HL-60/S4 (cell line): ENCODE data around the gene BPIFB2.
"Not testable (repeated sequence)": the region's sequence is repeated elsewhere in the genome, so short reads cannot be mapped to it uniquely, and the experiment has no call there.

Experiments used
- in situ Hi-C: fragments of 300-500 bp; cut with MboI; formaldehyde crosslinking; loops from 2 replicates; pipeline ENCODE4 v1.14.3; 2022; ENCODE audit warnings: low sequenced_read_pairs

Gene BPIFB2

GRCh38 chr20:33030569-33030968, 23.1 kb downstream of the BPIFB2 start:
- in situ Hi-C loops, result no loop called here

DNA sequence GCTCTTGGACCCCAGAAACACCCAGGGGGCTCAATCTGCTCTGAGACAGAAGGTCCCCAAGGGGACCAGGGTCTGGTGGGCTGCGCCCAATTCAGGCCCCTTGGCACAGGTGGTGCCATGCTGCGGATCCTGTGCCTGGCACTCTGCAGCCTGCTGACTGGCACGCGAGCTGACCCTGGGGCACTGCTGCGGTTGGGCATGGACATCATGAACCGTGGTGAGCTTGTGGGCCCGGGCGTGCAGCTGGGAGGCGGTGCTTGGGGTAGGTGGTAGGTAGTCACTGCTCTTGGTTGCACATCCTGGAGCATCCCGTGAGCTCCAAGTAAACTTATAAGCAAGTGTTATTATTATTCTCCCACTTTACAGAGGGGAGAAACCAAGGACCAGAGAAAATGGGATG, 24.0 kb downstream of the BPIFB2 start, which contains the start of gene BPIFB6:
TSS of gene BPIFB6 (plus strand) at position 118 of the 400 bp plus-strand sequence. CDS start at position 118, 0 bp downstream.
- in situ Hi-C loops, result no loop called here

DNA sequence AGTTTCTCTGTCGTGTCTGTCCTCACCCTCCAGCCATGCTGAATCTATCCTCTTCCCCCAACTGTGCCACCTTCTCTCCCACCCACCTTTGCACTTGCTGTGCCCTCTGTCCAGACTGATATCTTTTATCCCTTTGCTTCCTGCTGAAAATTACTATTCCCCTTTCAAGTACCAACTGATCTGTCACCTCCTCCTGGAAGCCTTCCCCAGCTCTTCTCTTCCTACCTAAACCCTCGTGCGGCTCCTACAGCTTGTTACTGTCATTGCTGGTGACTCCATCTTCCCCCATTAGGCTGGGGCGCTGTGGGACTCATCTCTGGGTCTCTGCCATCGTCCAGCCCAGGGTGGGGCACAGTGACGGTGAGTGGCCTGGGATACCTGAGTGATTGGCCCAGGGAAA, 25.1 kb downstream of the BPIFB2 start:
- in situ Hi-C loops, result no loop called here

DNA sequence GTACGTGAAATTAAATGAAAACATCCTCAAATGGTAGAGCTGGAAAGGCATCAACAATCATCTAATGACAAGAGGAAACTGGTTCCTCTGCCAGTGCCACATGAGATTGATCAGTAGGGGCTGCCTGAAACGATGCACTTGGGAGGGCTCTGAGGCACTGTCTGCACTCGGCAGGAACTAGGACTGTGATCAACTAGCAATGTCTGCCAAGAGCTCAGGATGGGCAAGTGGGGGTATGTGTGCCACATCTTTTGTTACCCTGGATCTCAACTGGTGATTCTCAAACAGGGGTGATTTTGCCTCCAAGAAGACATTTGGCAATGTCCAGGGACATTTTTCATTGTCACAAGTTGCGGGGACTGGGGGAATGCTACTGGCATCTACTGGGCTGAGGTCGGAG, 25.9 kb downstream of the BPIFB2 start:
- in situ Hi-C loops, result no loop called here

GRCh38 chr20:33034115-33034514, 26.6 kb downstream of the BPIFB2 start:
- in situ Hi-C loops, result no loop called here

DNA sequence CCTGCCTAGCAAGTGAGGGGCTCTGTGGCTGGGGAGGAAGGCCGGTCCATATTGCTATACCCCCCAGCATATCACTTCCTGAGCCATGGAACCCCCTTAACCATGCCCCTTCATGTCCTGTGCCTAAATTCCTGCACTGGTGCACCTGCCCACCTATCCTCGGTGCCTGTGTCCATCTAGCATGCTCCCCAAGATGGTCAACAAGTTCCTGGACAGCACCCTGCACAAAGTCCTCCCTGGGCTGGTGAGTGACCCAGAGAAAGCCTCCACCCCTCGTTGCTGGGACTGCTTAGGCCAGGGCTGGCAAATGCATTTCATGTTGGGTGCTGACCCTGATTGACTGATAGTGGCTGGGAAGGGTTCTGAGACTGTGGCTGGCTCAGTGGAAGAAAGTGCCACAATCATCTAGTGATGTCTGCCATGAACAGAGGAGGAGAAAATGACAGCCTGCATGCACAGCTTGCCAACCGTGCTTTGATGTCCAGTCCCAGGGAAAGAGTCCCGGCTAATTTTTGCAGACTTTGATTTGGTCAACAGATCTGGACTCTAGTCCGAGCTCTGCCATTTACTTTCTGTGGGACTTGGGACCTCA, 27.5 kb downstream of the BPIFB2 start:
- in situ Hi-C loops, result no loop called here

- in situ Hi-C loops, result no loop called here
These were observed 30.0 kb downstream of the BPIFB2 start for GRCh38 chr20:33037456-33037855.

GRCh38 chr20:33038243-33038642, 30.7 kb downstream of the BPIFB2 start:
- in situ Hi-C loops, result no loop called here

- in situ Hi-C loops, result no loop called here
These were observed 34.9 kb downstream of the BPIFB2 start for GRCh38 chr20:33042430-33042829.

DNA sequence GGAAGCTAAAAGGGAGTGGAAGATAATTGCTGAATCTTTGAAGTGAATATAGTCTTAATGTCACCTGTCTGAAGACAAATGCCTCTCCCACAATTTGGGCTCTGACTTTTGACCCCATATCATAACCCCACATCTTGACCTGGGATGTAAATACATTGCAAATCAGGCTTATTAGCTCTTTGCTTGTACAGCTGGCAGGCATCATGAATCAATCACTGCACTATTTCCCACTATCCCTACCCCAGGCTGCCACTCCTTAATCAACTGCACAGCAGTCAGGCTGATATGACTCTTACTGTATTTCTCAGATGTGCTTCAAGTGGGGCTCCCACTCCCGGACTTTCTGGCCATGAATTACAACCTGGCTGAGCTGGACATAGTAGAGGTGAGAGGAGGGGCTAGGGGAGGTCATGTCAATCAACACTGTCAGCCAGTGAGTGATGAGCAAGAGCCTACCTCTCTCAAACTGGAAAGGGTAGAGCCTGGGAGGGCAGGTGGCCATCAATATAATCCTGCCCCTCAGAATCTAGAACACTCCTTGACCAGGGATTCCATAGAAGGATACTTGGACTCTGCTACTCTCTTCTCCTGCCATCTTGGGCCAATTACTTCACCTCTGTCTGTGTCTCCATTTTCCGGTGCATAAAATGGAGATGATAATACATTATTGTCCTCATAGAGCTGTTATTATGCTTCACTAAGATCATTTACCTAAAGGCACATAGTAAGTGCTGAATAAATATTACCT, 35.7 kb downstream of the BPIFB2 start:
- in situ Hi-C loops, result no loop called here

DNA sequence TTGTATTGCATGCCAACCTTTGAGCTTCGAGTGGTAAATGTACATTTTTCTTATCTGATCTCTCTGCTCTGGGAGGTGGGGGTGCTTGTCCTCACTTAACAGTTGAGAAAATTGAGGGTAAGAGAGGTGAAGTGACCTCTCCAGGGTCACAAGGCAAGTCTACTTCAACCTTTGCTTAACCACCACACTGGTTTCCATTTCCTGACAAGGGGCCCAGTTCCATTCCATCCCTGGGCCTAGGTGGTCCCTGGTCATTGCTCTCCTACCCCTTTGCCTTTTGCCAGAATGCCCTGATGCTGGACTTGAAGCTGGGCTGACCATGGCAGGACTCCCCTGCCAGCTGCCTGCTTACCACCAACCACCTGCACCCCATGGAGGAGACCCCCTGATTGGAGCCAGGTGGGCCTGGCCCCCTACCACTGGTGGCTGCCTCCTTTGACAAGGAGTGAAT, 36.3 kb downstream of the BPIFB2 start:
- in situ Hi-C loops, result no loop called here

- in situ Hi-C loops, result not testable (repeated sequence)
These were observed 37.7 kb downstream of the BPIFB2 start for GRCh38 chr20:33045129-33045721.

DNA sequence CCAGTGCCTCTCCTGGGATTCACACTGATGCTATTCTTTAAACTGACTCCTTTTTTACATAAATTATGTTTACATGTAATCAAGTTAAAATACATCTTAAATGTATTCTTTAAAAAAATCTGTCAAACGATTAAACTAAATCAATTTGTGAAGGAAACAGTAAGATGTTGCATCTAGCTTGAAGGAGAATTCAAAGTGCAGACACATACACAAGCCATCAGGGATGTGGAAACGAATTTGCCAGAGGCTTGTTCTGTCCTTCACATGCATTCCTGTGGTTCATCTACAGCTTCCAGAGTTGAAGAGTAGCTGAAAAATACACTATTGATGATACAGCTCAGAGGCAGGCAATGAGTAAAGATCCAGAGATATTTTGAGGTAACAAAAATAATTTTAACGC, 38.9 kb downstream of the BPIFB2 start:
- in situ Hi-C loops, result no loop called here

DNA sequence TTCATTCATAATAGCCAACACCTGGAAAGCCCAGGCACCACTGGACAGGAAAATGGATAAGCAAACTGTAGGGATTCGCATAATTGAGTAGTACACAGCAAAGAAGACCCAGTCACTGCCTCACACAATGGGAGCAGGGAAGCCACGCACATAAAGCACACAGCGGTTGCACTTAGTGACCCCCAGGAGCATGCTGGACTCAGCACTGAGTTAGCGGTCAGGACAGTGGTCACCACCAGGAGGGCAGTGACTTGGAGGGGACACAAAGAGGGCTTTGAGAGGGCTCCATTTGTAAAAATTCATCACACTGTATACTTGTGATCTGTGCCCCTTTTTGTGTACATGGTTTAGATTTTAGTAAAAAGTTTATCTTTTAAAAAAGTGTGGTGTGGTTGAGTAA, 43.8 kb downstream of the BPIFB2 start:
- in situ Hi-C loops, result no loop called here

DNA sequence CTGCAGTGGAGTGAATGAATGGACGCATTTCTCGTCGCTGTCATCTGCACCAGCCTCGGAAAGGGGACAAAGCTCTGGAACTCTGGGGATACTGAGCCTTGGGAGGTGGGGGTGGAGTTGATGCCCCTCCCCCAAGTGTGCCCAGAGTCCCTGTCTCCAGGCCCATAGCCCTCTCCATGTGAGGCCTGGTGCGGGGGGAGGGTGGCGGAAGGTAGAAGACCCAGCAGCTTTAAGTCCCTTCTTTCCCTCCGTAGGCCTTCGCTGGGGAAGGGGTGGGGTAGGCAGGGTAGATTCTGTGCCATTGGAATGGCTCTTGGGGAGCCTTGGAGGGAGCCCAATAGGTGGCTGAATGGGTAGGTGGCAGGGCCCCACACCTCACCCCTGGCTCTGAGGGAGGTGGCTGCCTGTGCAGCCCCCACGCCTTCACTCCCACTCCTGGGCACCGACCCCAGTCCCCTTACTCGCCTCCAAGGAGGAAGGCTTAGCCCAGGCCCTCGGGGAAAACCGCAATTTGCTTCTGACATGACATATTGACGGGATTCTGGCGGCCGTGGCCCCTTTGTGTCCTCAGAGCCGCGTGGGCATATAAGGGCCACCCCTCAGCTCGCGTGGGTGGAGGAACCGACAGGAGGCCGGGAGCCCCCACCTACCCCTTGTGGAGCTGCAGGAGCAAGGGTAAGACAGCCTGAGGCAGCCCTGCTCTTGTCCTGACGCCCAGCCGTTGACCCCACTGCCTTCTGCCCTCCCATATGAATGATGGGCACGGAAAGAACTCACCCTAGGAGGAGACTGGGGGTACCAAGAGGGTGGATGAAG, 46.0 kb downstream of the BPIFB2 start, which contains the start of gene BPIFB3:
TSS of gene BPIFB3 (plus strand) at position 613 of the 816 bp plus-strand sequence. CDS start 1,533 bp downstream, outside the sequence.
- in situ Hi-C loops, result no loop called here

DNA sequence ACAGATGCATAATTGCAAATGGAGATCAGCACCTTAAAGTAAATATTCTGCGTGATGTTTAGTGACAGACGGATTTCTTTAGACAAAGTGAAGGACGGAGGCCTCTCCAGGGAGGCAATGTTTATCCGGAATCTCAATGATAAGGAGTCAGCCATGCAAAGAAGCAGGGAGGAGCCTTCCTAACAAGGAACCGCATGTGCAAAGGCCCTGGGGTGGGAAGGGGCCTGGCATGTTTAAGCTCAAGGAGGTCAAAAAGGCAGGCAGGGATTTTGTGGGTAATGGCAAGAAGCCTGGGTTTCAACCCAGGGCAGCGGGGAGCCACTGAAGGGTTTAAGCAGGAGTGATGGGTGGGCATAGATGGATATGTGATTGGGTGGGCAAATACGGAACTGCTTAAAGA, 46.9 kb downstream of the BPIFB2 start:
- in situ Hi-C loops, result no loop called here

GRCh38 chr20:33054791-33055190, 47.3 kb downstream of the BPIFB2 start:
- in situ Hi-C loops, result no loop called here

GRCh38 chr20:33059136-33059535, 51.6 kb downstream of the BPIFB2 start:
- in situ Hi-C loops, result no loop called here

DNA sequence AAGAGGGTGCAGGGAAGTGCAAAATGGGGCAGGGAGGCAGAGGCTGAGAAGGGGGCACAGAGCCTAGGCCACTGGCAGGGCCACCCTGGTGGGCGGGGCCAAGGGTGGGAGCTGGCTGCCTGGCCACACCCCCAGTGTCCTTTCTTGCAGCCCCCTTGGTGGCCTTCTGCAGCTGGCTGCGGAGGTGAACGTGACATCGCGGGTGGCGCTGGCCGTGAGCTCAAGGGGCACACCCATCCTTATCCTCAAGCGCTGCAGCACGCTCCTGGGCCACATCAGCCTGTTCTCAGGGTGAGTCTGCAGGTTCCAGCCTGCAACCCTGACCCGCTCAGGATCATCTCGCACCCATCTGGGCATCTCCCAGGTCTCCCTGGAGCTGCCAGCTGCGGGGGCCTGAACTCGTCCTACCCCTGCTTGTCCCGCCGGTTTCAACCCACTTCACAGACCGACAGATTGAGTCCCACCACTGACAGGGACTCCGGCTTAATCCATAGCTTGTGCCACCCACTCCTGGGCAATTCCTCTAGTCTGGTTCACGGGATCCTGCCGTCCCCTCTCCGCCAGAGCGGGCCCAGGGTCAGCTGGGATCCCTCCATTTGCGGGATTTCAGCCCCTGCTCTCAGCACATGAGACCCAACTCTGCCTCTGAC, 52.4 kb downstream of the BPIFB2 start:
- in situ Hi-C loops, result no loop called here

GRCh38 chr20:33061658-33062028, 54.1 kb downstream of the BPIFB2 start:
- in situ Hi-C loops, result no loop called here
